Iris pigment epithelial cell (primary cell): ENCODE measurements around the gene PLCB4.
A peak's percentile ranks its signal among the peaks of the same experiment; 100 is the strongest.

ENCODE experiments used
- DNase-seq: peaks from one replicate; pipeline ENCODE4 v3.0.0-alpha.2; 2011; ENCODE audit warnings: low read depth

Gene PLCB4

DNA sequence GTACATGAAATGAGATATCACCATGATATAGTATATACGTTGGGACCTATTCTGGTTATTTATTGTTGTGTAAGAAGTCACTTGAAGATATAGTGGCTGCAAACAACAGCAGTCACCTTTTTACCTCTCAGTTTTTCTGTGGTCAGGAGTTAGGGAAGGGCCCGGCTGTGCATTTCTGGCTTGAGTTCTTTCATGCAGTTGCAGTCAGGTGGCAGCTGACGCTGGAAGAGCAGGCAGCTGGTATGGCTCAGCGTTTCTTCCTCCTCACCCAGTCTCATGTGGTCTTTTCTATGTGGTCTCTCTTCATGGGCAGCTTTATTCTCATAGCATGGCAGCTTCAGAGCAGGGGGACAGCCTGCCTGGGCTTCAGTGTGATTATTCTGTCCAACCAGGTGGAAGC, 154.4 kb downstream of the PLCB4 start:
- no peak for DNase-seq

DNA sequence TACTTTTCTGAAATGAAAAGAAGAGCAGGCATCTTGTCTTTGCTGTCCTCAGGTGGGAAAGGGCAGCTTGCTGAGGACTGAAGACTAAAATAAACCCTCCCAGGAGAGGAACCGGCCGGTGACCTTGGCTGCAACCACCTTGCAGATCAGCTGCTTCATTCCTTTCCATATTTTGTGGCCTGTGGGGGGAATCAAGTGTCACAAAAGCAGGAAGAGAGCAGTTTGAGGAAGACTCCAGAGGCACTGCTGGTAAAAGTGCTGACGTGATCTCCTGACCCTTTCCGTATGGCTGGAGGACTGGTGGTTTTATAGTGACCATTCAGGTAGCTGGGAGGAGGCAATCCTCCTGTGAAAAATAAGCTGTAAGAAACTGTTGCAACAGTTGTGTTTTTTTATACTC, 157.0 kb downstream of the PLCB4 start:
- no peak for DNase-seq

DNA sequence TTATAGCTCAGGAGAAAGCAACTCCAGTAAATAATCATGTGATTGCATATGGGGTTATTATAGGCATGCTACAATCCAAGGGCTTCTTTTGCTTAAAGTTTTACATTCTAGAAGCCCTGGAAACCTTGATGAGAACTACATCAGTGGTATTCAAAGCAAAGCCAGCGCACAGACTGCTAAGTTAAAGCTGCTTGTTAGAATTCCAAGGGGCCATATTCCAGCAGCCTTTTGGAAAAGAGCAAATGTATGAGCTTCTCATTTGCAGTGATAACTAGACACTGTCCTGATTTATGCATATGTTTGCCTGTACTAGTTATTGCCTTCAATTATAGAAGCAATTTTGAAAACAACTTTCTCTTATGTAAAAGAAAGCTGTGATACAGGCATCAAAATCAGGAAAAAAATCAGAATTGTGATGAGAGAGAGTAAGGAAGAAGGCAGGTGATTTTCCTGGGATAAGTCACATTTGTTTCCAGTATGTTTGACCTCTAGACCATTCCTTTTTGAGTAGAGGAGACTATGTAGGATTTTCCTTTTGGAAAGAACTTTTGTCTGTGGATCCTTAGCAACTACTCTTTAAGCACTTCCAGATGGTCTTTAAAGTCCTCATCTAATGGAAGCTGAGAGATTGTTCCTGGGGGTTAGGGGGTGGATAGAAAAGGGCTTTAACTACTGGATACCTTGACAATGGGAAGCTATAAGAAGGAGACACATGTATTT, 159.2 kb downstream of the PLCB4 start:
- DNase-seq: no peak

DNA sequence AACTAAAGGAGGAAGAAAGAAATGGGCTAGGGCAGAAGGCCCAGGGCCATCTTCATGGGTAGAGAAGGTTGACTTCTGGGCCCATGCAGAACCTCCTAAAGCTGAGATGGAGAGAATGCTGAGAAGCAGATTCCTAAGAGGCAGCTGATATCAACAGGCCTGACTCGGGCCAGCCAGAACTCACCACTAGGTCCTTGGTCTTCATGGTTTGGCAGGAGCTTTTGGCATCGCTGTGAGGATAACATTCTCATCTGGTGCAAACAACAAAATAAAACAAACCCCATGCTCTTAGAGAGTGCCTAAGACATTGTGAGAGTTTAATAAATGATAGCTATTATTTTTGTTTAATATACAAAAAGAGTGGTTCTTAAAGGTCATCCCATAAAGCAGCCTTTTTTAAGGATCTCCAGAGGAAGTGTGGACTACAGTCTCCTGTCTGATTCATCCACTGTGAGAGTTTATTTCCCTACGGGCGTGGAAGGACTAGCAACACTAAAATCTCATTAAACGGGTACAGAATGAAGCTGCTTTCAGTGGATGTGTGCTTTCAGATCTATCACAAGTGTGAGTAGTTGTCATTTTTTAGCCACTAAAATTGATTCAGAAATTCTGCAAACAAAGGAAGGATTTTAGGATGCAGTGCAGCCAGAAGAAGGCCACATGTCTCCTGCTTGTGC, 160.0 kb downstream of the PLCB4 start:
- no peak for DNase-seq

DNA sequence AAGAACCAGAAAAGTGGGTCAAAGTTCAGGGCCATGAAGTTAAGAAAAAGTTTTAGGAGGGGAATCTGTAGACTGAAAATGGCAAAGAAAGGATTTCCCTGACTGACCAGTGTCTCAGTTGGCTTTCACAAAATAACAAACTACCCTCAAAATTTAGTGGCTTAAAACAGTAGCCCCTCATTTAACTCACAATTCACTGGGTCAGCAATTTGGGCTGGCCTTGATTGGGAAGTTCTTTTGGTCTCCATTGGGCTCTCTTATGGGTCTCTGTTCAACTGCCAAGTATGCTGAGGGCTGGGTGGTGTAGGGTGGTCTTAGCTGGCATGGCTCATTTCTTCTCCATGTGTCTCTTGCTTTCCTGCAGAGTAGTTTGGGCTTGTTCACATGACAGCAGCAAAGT, 161.5 kb downstream of the PLCB4 start:
- no peak for DNase-seq

DNA sequence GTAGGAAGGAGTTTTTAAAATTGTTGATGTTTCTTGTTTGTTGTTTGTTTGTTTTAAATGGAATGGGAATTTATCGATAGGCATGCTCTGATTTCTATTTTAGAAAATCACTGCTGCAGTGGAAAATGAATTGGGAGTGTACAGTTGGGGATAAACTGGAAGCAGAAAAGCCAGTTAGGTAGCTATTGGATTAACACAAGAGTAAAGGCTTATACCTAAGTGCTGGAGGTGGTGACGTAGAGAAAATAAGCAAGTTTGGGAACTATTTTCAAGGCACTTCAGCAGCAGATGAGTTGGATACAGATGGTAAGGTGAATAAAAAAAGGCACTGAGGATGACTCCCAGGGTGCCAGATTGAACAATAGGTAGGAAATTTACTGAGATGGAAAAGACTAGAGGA, 164.9 kb downstream of the PLCB4 start:
- no peak for DNase-seq

DNA sequence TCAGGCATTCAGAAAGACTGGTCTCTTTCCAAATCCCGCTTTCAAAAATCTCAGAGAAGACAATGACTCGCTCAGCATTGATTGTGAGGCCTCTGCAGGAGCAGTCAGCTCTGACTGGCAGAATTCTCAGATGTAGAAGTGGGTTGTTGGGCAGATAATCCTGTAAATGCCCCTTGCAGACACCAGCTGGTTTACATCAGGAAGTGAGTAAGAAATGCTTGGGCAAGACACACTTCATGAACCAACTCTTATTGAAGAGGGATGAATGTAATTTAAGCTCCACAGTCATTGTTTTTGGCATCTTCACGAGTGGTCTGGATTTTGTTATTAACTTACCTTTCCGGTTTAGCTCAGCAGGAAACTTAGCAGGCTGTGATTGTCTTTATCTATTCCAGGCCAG, 166.6 kb downstream of the PLCB4 start:
- DNase-seq: peak; percentile 70

DNA sequence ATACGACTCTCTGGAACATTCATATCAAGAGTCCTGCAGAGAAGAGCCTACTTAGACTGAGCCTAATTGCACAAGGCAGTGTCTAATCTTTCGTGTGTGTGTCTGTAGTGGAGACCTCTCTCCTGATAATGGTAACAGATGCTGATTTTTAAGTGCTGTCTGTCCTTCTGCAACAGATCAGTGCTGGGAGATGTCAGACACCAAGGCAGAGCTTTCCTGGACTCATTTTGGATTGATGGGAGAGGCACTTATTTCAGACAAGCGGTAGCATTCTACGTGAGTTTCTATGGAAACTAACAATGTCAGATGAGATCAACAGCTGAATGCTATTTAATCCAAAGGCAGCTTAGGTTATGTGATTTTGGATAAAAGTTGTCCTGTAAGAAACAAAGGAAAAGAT, 167.6 kb downstream of the PLCB4 start:
- DNase-seq: no peak

DNA sequence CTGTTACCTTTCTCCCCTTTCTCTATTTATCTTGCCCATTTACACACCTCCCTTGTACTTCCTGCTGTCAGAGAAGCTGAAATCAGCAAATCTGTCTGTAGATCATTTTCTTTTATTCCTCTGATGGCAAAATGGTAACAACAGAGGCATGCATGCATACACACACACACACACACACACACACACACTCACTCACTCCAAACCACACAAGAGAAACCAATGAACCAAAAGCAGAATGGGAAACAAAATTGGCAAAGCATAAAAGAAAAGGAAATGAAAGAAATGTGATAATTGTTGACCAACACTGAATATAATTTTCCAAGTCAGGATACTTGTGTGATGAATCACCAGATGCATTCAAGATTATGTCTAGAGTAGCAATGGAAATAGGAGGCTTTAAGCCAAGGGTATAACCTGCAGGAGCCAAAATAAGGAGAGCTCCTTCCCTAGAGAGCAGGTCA, 172.4 kb downstream of the PLCB4 start:
- peak; percentile 87 for DNase-seq

DNA sequence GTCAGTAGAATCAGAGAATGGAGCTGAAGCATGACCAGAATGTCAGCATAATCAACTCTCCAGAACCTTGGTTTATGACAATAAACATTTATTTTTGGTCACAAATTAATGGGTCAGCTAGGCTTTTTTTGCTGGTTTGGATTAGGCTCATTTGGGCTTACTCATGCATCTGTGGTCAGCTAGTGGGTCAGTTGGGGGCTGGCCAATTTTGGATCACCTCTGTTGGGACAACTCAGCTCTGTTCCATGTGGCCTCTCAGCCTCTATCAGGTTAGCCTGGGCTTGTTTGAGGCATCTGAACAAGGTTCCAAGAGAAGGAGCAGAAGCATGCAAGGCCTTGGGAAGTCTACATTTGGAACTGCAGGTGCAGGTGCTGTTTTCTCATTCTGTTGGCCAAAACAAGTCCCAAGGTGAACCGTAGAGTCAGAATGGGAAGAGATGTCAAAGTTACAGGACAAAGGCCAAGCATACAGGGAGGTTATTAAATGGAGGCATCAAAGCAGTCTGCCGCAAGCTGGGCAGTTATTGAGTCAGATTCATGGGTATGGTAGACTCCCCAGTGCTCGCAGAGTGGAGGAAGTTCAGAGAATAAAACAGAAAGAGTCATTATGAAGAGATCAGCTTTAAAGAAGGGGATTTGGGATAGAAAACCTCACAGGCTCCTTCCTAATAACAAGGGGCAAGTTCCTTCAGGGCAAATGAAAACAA, 173.0 kb downstream of the PLCB4 start:
- DNase-seq: peak; percentile 37

DNA sequence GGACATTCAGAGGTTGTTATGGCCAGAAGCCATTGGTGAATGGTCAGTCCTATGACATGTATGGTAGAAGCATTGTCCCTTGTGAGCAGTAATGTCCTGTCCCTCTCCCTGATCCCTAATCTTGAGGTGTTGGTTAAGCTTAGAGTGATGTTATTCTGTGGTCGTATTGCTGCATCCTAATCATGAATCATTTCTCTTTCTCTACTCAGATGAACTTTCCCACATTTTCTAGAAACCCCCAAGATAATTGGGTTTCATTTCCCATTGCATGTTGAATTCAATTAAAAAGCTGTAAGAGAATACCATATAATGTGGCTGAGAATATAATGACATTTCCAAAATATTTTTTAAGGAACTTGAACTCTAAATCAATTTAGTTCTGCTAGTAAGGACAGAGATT, 175.1 kb downstream of the PLCB4 start:
- no peak for DNase-seq

DNA sequence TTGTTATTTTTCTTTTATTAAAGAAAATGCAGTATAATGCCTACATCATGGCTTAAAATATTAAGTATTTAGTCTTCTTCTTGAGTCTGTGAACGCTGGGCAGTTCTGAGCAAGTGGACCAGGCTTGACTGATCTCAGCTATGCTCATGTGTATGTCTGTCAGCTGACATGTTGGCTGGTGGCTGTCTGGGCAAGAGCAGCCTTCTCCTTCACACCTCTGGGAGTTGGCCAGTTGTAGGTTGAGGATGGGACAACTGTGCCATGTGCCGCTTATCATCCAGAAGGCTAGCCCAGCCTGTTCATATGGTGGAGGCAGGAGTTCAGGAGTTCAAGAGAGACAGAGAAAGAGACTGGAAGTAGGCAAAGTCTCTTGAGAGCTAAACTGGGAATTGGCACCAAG, 175.9 kb downstream of the PLCB4 start:
- no peak for DNase-seq

DNA sequence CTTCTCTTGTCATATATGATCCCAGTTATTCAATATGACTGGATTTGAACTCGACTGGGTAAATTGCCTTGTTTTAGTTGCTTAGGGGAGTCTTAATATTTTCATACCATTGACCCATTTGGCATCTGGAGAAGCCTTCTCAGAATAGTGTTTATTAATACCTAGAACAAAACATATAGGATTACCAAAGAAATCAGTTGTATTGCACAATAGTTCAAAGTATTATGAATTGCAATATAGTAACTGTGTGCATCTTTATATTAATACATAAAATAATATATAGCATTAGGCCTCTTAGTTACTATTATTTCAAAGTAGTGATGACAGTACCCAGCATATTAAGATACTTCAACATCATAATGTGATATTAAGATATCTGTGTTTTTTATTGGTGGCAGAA, 177.8 kb downstream of the PLCB4 start:
- no peak for DNase-seq

DNA sequence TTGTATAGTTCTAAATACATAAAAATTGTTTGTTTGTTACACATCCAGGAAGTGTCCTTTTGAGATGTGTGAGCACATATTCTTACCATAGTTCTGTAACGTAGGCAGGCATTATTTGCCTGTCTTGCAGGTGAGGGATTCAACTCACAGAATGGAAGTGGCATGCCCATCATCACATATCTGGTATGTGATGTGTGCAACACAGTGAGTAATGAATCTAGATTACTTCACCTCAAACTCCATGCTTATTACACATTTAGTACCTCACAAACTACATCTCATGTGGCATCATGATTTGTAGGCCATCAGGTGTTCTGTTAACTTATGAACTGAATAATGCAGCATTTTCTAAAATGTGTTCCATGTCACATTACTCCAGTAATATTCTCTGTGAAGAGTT, 181.6 kb downstream of the PLCB4 start:
- no peak for DNase-seq

DNA sequence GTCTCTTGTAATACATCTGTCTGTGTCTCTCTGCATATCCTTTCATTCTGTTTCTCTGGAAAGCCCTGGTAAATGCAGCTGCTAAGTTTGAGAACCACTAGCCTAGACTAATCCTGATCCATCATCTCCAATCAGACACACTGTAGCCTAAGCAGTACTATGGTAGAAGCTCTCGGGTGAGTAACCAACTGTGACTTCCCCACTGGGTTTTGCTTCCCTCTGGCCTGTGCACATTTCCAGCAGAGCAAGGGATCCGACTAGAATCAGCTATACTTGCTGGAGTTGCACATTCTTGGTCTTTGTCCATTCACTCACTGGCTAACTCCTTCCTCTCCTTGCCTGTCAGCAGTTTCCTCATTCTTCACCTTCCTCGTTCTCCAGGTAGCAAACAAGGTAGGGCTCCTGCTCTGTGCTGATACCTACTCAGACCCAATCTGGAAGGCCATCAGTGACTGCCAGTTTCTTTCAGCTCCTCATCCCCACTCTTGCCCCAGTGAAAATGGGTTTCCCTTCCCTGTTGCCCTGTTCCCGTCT, 184.2 kb downstream of the PLCB4 start:
- DNase-seq: no peak

DNA sequence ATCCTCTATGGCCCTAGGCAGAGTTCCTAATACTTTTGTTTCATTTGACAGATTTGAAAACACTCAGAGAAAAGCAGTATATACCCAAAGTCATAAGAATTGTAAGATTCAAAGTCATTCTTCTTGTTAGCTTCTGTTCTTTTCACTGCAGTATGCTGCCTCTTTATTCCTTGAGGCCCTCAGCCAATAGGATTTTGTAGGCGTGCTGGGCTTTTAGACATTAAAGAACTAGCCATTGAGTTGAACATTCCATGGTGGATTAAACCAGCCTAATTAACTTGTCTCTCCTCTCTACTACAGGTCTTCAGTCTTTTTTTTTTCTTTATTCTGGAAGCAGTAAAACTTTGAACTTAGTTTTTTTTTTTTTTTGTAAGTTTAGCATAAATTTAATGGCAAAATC, 186.3 kb downstream of the PLCB4 start:
- DNase-seq: no peak

DNA sequence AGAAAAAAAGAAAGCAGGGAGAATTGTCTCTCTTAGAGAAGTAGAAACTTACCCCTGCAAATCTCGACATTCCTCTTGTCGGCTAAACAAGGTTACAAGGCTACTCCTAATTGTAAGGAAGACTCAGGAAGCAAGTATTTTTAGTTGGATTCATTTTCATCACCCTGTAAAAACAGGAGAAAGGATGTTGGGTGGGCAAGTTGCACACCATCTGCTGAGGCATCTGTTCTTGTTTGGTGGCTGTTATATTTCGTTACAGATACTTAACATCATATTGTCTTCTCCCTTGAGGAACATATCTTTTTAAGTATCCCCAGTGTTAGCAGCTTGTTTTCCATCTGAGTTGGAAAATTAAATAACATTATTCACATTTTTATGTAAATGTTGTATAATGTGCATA, 187.5 kb downstream of the PLCB4 start:
- DNase-seq: no peak

DNA sequence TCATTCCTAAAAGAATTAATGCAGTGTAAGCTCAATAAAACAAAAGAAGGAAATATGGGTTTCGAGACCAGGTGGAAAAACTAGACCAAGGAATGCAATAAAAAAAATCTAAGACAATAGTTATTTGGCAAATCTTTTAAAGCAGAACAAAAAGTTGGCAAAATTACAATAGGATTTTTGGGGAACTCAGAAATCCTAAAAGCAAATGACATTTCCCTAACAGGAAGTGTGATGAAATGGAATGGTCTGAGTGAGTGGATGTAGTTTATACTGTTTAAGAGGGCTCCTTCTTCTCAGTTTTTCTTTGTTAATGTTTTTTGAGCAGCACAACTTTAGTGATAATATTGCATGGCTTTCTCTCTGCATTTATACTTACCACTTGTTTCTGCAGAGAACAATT, 190.0 kb downstream of the PLCB4 start:
- no peak for DNase-seq

DNA sequence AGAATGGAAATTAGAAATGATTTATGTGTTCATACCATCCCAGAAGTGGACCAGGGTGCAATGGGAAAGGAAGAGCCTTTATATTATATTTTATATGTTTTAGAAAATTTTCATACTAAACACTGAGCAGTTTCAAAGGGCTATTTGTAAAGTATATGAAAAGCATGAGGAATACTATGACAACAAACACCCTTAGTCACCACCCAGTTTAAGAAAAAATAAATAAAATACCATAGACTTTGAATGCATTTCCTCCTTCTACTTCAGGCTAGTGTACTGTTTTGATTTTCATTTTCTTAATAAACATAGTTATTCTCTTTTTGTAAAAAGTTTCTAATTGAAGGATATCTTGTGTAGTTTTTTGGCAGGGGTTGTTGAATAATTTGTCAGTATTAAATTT, 191.1 kb downstream of the PLCB4 start:
- no peak for DNase-seq

DNA sequence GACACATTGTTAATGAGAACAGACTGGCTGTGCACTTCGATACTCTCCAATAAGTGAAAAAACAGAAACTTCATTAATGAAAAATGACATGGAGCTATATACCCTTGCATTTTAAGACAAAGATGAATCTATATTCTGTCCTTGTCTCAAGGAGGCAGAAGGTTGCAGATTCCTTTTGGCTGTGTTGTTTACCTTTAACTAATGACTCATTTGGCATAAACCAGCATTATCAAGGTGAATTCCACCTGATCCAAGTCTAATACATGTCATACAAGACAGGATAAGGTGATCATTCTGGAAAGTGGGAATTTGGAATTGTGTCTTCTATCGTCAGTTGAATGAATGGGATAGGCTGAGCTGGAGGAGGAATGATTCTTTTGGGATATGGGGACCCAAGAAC, 192.9 kb downstream of the PLCB4 start:
- DNase-seq: no peak

DNA sequence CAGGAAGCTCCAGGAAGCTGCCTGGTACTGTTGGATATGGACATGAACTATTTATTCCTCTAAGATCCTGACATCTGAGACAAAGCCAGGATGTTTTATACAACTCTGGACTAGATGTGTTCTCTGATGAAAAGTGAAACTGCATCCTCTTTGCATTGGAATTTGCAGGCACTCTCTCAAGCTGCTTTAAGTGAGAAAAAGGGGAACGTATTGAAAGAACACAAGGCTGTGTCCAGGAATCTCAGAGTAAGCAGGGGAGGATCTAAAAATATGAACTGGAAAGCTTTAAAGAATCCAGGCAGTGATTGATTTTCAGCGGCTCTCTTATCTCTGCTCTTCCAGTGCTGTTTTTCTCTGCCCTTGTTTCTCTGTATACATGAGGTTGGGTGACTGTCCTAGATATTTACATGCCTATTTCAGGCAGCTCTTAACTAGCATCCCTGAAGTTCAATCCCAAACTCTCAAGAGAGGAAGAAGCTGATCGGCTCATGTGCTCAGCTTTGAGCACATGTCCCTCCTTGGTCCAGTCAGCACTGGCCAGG, 193.8 kb downstream of the PLCB4 start:
- DNase-seq: peak; percentile 16

DNA sequence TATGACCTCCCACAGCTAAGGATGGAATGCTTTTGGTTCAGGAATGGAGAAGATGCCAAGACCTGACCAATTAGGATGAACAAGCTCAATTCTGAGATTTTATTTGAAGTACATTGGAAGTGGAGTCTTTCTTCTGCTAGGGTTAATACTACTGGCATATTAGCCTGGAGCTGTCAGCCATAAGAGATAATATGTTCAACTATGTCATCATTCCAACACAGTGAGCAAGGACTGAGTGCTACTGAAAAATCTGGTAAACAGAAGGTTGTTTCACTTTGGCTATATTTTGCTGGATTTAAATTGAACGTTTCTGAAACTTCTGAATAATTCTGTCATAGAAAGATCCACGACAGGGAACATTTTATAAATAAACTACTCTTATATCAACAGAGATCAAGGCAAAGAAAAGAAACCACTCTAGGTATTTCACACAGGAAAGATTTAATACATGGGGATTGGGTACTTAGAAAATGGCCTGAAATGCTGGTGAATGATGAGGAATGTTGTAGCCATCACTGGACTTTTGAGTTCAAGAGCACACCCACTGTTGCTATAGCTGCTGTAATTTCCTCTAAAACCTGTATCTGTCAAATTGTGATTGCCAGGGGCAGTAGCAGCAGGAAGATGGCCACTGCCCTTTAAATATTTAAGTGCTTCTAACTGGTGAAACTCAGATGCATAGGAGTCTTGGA, 200.5 kb downstream of the PLCB4 start:
- peak; percentile 81 for DNase-seq
